ENCODE data around the gene SOSTDC1. TPM values are rescaled to one million over a fixed set of nuclear protein-coding genes. Genes with fewer than 3 reads are reported as not detected.

Gene SOSTDC1
- total RNA-seq, 4 donors from 2014 or later = 13.6 to 66.5 (median 24.0) TPM

- intact Hi-C loops (cut with DNase I; ENCODE audit: low total_unique reads) = no loop called here
- no peak overlapping the region for H3K4me3 ChIP-seq (ENCODE audit: low read depth, poor library complexity, severe bottlenecking)
- TF ChIP-seq POLR2A (IDR thresholded peaks at IDR 0.05) (no peak), CTCF (IDR thresholded peaks at IDR 0.05) (no peak)
- no peak for DNase-seq (ENCODE audit: low spot score in 2 of 2)
- 63 to 70% methylated on average over 2 of the region's 2 CpGs for WGBS, 2 donors
These were observed 36.9 kb downstream of the SOSTDC1 start for GRCh38 chr7:16428672-16429071.

GRCh38 chr7:16428182-16428581 is 37.4 kb downstream of the SOSTDC1 start:
- no peak for DNase-seq (ENCODE audit: low spot score in 2 of 2)
- TF ChIP-seq POLR2A (IDR thresholded peaks at IDR 0.05) (no peak), CTCF (IDR thresholded peaks at IDR 0.05) (no peak)
- no peak overlapping the region for H3K4me3 ChIP-seq (ENCODE audit: low read depth, poor library complexity, severe bottlenecking)
- intact Hi-C loops (cut with DNase I; ENCODE audit: low total_unique reads) = no loop called here

- intact Hi-C loops (cut with DNase I; ENCODE audit: low total_unique reads) = no loop called here
- 83% methylated on average over 1 of the region's 1 CpG for WGBS, 2 donors
- DNase-seq (ENCODE audit: low spot score in 2 of 2) = no peak
- no peak overlapping the region for H3K4me3 ChIP-seq (ENCODE audit: low read depth, poor library complexity, severe bottlenecking)
- TF ChIP-seq POLR2A (IDR thresholded peaks at IDR 0.05) (no peak), CTCF (IDR thresholded peaks at IDR 0.05) (no peak)
These were observed 41.8 kb downstream of the SOSTDC1 start for GRCh38 chr7:16423761-16424160.

GRCh38 chr7:16422917-16423316 is 42.6 kb downstream of the SOSTDC1 start:
- WGBS, 2 donors = 88 to 93% methylated on average over 3 of the region's 3 CpGs
- no peak overlapping the region for H3K4me3 ChIP-seq (ENCODE audit: low read depth, poor library complexity, severe bottlenecking)
- DNase-seq (ENCODE audit: low spot score in 2 of 2) = no peak
- TF ChIP-seq CTCF (IDR thresholded peaks at IDR 0.05) (no peak), POLR2A (IDR thresholded peaks at IDR 0.05) (no peak)
- intact Hi-C loops (cut with DNase I; ENCODE audit: low total_unique reads) = no loop called here

- intact Hi-C loops (cut with DNase I; ENCODE audit: low total_unique reads) = no loop called here
- H3K4me3 ChIP-seq (ENCODE audit: low read depth, poor library complexity, severe bottlenecking) = no peak overlapping the region
- TF ChIP-seq CTCF (IDR thresholded peaks at IDR 0.05) (no peak), POLR2A (IDR thresholded peaks at IDR 0.05) (no peak)
- 36 to 46% methylated on average over 1 of the region's 1 CpG for WGBS, 2 donors
- DNase-seq (ENCODE audit: low spot score in 2 of 2) = no peak
These were observed 43.5 kb downstream of the SOSTDC1 start for GRCh38 chr7:16422103-16422435.

- 18 to 27% methylated on average over 16 to 20 of the region's 50 CpGs for WGBS, 2 donors
- intact Hi-C loops (cut with DNase I; ENCODE audit: low total_unique reads) = no loop called here
- peak in 1 of 2 donors; percentile 85 for DNase-seq (ENCODE audit: low spot score in 2 of 2)
- TF ChIP-seq POLR2A (IDR thresholded peaks at IDR 0.05) (no peak), CTCF (IDR thresholded peaks at IDR 0.05) (no peak)
- H3K4me3 ChIP-seq (ENCODE audit: low read depth, poor library complexity, severe bottlenecking) = peak within 1 kb of the TSS; percentile 60
These were observed 44.0 kb downstream of the SOSTDC1 start, which contains the start of gene CRPPA for GRCh38 chr7:16421333-16422102. Gene CRPPA, minus strand, starts transcription at chr7:16421538. Its CDS starts 216 bp downstream, at chr7:16421322.

All from lower leg skin (tissue), 4 donors.